CD4-positive, alpha-beta T cell treated with Interleukin-15 for 1 hour (primary cell): ENCODE data around the gene SNX13.

Experiments
- DNase-seq: peaks from one replicate; pipeline ENCODE4 v3.0.0-alpha.2; 2020

Gene SNX13

DNA sequence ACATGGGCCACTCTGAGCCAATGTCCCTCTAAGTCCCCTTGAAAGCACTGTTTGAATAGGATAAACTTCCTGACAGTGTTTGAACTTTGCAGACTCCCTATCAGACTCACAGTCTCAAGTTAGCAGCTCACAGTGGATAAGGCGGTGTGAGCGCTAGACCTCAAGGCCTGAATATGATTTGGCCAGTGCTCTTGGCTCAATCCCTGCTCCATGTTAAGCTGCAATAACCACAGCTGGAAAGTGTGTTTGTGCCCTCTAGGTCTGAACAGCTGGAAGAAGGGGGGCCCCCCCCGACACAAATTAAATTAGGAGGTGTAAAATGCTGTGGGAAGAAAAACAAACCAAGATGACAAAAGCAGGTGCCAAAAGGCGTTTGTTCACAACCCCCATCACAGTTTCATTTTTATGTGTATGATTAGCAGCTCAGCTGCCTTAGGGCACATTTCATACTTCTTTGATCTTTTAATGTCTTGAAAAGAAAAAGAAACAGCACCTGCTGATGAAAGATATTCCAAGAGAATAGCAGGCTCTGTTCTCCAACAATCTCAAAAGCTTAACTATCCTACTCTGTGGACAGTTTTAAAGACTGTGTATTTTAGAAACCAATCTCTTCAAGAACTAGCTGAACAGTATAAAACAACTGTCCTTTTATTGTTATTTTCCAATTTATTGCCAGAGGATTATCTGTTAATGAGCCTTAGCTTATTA is 167.6 kb downstream of the SNX13 start:
- DNase-seq = no peak

DNA sequence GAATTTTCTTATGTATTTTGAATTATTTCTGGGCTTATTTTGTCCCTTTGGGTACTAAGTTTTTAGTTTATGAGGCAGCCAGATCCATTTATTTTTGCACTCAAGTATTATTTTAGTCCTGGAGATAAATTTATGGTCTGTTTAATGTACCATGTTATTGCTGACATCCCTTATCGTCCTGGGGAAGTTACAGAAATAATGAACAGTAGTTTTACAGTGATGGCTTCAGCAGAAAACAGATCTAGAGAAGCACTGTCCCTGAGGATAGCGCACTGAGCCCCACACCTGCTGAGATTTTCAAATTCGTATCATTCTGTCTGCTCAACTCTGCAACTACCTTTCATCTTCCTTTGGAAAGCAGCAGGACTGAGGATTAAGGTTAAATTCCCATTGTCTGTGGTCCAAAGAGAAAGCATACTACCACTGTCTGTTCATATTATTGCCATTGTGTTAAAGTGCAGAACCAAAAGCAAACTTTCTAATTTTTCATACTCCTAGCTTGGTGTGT is 168.3 kb downstream of the SNX13 start:
- no peak for DNase-seq

DNA sequence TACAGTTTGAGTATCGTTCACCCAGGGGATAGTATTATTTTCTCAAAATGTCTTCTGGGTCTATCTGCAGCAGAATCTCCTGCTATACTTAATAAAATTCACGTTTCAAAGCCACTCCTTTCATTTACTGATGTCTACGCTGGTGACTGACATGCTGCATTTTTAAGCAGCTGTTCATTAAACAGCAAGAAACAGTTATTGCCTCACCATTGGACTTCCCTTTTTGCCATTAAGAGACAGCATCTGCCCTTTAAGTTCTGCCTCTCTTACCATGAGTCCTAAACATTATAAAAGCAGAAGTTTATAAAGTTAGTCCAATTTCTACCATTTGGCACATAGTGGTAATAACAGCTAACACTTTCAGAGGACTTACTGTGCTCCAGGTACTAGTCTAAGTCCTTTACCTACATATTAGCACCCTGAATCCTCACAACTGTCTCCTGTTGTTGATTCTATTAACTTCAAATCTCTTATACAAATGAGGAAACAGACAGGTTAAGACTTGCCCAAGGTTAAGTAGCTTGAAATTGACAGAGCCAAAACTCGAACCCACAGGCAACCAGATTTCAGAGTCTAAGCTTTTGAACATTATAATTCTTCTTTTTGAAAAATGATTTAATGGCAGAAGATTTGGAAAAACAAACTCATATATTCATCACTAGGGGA is 169.5 kb downstream of the SNX13 start:
- DNase-seq = no peak

DNA sequence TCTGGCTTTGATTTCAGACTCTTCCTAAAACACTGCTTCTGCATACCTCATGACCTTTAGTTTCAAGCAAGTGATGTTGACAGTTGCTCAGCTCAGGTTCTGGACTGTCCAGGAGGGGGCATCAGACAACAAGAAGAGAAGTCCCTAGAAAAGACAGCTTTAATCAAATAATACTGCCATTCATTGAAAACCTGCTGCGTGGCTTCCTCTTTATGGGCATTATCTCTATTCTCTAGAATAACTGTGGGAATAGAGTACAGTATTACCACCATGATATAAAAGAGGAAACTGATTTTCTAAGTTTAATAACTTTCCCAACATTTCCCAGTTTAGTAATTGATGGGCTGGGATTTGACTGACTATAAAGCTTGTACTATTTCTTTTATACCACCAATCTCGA is 170.4 kb downstream of the SNX13 start:
- DNase-seq = peak; percentile 49

DNA sequence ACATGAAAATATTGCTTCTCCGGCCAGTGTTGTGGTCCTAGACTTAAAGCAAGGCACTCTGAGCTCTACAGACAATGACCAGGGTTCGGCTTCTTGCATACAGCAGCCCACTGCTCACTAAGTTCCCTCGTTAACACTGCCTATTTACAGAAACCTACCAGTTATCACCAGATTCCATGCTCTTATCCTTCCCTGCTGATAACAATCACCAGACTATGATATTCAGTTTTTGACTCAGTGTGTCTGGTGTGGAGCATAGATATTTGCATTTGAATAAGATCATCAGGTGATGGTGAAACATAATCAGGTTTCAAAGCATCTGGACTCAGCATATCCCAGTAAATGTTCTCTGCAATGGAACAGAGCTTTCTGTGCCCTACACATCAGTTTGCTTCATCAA is 182.3 kb downstream of the SNX13 start:
- DNase-seq = no peak

DNA sequence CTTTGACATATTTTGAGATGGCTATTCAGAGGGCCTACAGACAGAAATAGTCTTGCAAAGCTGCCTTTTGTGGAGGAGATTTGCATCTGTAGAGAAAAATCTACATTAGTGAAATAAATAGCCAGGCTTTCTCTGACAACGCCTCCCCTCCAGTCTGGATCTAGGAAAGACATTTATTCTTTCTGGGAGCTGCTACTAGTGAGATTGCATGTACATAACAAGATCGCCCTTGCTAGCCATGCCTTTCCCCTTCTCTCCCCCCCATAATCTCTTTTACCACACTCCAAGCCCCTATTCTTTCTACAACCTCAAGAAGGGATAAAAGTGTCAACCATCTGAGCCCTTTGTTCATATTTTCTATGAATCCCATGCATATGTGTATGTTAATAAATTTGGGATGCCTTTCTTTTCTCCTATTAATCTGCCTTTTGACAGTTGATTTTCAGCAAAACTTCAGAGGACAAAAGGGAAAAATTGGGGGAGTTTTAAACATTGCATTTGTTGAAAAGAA is 194.2 kb downstream of the SNX13 start:
- no peak for DNase-seq

DNA sequence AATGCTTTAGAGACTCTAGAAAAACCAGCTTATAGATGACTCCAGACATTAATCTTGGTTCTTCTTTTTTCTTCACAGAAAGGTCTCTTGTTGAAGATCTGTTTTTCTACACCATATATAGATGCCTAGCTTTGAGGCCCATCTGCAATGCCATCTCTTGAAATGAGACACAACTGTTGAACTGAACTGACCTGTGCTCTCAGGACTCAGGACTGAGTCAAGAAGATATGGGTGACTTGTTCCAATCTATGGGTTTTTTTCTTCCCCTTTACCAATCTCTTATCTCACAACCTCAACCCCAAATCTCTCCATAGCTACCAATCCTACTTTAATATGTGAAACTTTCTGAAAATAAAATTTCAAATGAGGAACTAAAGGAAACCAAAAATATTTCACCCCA is 194.7 kb downstream of the SNX13 start:
- no peak for DNase-seq

DNA sequence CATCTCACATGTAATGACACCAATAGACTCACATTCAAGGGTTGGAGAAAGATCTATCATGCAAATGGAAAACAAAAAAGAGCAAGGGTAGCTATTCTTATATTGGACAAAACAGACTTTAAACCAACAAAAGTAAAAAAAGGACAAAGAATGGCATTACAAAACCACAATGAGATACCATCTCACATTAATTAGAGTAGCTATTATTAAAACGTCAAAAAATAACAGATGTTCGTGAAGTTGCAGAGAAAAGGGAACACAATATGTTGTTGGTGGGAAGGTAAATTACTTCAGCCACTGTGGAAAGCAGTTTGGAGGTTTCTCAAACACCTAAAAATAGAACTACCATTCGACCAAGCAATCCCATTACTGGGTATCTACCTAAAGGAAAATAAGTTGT is 197.0 kb downstream of the SNX13 start:
- DNase-seq = no peak

DNA sequence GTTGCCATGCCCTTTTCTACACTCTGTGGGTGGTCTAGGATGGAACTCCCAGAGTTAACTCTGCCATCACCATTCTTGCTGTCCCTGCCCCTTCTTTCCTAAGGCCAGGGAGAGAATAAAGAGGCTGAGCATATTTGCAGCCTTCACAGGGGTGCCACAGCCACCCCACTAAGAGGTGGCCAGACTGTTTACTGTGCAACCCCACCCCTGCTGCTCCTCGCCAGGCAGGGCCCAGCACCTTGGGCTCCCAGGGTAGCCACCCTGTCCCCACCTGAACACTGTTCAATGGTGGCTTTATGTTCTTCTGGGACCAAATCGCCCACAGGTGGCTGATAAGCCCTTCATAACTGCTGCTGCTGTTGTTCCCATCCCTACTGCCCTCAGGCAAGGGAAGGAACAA is 198.9 kb downstream of the SNX13 start:
- no peak for DNase-seq
